AG04449 (cell line): ENCODE measurements around the gene GABRB1.

ENCODE experiments used
- CTCF ChIA-PET: fragments of 350-600 bp; formaldehyde crosslinking; extraction: SDS; loops from one replicate; lab custom pipeline; 2021; ENCODE audit warnings: antibody characterized with exemption; lab: Yijun Ruan, JAX
- POLR2A ChIA-PET: fragments of 400-600, 350-600 bp; formaldehyde crosslinking; extraction: SDS; loops from one replicate; lab custom pipeline; 2020; ENCODE audit warnings: antibody characterized with exemption, inconsistent platforms; lab: Yijun Ruan, JAX
- DNase-seq: peaks from one replicate; pipeline ENCODE4 v3.0.0-alpha.2; 2010; ENCODE audit warnings: low read depth, low spot score
- H3K4me3 ChIP-seq: 2 replicates; pipeline ENCODE4 v1.5.1; 2011; ENCODE audit warnings: low read depth, mild to moderate bottlenecking, control low read depth, low read length
- CTCF ChIP-seq: IDR thresholded peaks from one replicate; pipeline ENCODE4 v1.5.1; 2011; ENCODE audit warnings: mild to moderate bottlenecking, moderate library complexity, low read length, control low read depth, inconsistent platforms; ENCODE audit not compliant: insufficient read depth; ENCODE audit errors: missing control alignments

The GABRB1 gene

GRCh38 chr4:47084111-47084510 is 52.7 kb downstream of the GABRB1 start:
- CTCF ChIA-PET: interaction anchor here (1.1 kb wide), 1 partner anchor 51 kb away, joined by 3 read pairs; no protein-coding TSS in a partner anchor
- POLR2A ChIA-PET: no interaction called here
- H3K4me3 ChIP-seq: no peak overlapping the region
- no peak for TF ChIP-seq CTCF
- no peak for DNase-seq

DNA sequence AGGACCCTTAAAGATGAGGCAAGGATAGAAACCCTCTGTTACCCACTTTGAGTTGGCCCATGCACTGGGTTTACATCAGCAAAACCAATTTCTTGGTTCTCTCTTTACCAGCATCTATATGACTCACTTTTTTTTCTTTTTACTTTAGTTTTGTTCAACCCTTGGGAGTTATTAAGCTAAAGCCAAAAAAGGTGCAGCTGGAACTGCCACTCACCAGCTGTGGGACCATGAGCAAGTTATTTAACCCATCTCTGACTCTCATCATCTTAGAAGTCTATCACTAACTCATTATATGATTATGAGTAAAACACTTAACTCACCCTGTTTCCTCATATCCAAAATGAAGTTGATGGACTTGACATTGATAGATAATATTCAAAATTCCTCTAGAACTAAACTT is 53.4 kb downstream of the GABRB1 start:
- CTCF ChIA-PET: interaction anchor here (1.4 kb wide), 1 partner anchor 38 kb away, joined by 4 read pairs; no protein-coding TSS in a partner anchor
- POLR2A ChIA-PET: no interaction called here
- no peak overlapping the region for H3K4me3 ChIP-seq
- DNase-seq: no peak
- no peak for TF ChIP-seq CTCF

GRCh38 chr4:47088298-47088697 is 56.9 kb downstream of the GABRB1 start:
- DNase-seq: no peak
- ChIA-PET CTCF (interaction anchor here (1.2 to 2.4 kb wide), 3 partner anchors 12 to 154 kb away, joined by 3 to 8 read pairs (median 4); no protein-coding TSS in a partner anchor), POLR2A (no interaction called here)
- no peak overlapping the region for H3K4me3 ChIP-seq
- no peak for TF ChIP-seq CTCF

- no peak for TF ChIP-seq CTCF
- ChIA-PET POLR2A (no interaction called here), CTCF (no interaction called here)
- no peak overlapping the region for H3K4me3 ChIP-seq
- DNase-seq: no peak
Measured at GRCh38 chr4:47095884-47096283, 64.5 kb downstream of the GABRB1 start.

DNA sequence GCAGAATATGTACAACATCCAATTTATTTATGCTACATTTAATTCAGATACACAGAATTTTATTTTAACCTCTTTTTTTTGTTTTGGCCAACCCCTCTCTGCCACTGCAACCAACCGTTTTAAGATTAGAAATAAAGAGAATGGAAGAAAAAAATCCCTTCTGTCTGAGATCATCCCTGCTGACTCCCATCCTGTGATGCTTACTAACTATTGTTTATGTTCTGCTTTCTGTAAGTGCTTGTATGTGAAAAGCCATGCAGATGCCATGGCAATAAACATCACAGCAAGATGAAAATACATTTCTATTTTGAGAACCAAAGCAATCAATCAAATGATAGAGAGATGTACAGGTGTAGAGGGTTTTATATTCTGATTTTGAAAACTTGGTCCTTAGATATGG is 70.1 kb downstream of the GABRB1 start:
- ChIA-PET CTCF (interaction anchor here (1.3 to 1.9 kb wide), 2 partner anchors 12 to 21 kb away, joined by 3 to 8 read pairs; no protein-coding TSS in a partner anchor), POLR2A (no interaction called here)
- no peak for TF ChIP-seq CTCF
- no peak overlapping the region for H3K4me3 ChIP-seq
- DNase-seq: no peak

DNA sequence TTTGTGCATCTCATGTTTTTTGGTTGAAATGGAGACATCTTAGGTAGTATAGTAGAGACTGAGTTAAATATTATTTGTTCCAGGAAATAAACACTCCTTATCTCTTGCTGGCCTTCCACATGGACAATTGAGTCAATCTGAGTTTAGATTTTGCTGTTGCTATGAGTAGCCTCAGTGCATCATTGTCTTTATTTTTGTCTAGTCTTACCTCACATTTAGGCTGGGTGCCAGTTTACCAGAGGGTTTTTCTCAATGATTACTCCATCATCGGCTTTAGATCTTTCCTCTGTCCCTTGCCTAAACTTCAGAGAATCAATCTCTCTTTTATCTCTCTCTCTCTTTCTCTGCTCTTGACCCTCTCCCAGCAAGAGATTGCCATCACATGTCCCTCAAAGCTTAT is 73.6 kb downstream of the GABRB1 start:
- DNase-seq: no peak
- CTCF ChIA-PET: no interaction called here
- no peak overlapping the region for H3K4me3 ChIP-seq
- POLR2A ChIA-PET: no interaction called here
- TF ChIP-seq CTCF: no peak
